ENCODE results near the gene CD79B.

GRCh38 chr17:63950940-63951907 lies 19.1 kb upstream of the CD79B start:
- peak; percentile 28 to 66 (median 54) for TF ChIP-seq CTCF (IDR thresholded peaks at IDR 0.05)
- no peak for TF ChIP-seq POLR2A (IDR thresholded peaks at IDR 0.05)
